ENCODE results near the gene KNTC1. TPM values are rescaled to one million over a fixed set of nuclear protein-coding genes. Genes with fewer than 3 reads are reported as not detected.
"Not testable (repeated sequence)": the region's sequence is repeated elsewhere in the genome, so short reads cannot be mapped to it uniquely, and the experiment has no call there.

Gene KNTC1
- total RNA-seq, 1 donor: 12.3 TPM

GRCh38 chr12:122590990-122591389 lies 63.9 kb downstream of the KNTC1 start:
- Histone ChIP-seq H2AFZ (ENCODE audit: low read length) (no peak overlapping the region), H3K4me2 (ENCODE audit: insufficient read depth, low read length) (no peak overlapping the region), H3K27me3 (ENCODE audit: insufficient read depth, low read length) (no peaks in the 10 kb centered on the region), H3K4me1 (ENCODE audit: insufficient read depth, low read length) (no peaks in the 10 kb centered on the region), H3K4me3 (ENCODE audit: insufficient read depth, low read length) (no peak overlapping the region), H3K36me3 (ENCODE audit: insufficient read depth, low read length) (peaks cover 22% of the 10 kb centered on the region), H3K9me3 (ENCODE audit: low read depth, low read length) (no peaks in the 10 kb centered on the region), H4K20me1 (ENCODE audit: insufficient read depth, low read length) (no peaks in the 10 kb centered on the region), H3K79me2 (ENCODE audit: insufficient read depth, low read length) (no peaks in the 10 kb centered on the region), H3K27ac (ENCODE audit: low read depth, low read length) (no peak overlapping the region)
- no peak for DNase-seq (ENCODE audit: insufficient read length, low spot score, missing footprints)
- no peak for TF ChIP-seq CTCF (IDR thresholded peaks at IDR 0.05; ENCODE audit: extremely low read depth, low read depth, low read length)

- not testable (repeated sequence) for H3K4me2 ChIP-seq (ENCODE audit: insufficient read depth, low read length); H3K79me2 ChIP-seq (ENCODE audit: insufficient read depth, low read length); H3K9me3 ChIP-seq (ENCODE audit: low read depth, low read length); H3K27me3 ChIP-seq (ENCODE audit: insufficient read depth, low read length); H3K4me1 ChIP-seq (ENCODE audit: insufficient read depth, low read length); H4K20me1 ChIP-seq (ENCODE audit: insufficient read depth, low read length); H2AFZ ChIP-seq (ENCODE audit: low read length); H3K27ac ChIP-seq (ENCODE audit: low read depth, low read length); H3K4me3 ChIP-seq (ENCODE audit: insufficient read depth, low read length); DNase-seq (ENCODE audit: insufficient read length, low spot score, missing footprints)
- peaks cover 22% of the 10 kb centered on the region for H3K36me3 ChIP-seq (ENCODE audit: insufficient read depth, low read length)
Measured at GRCh38 chr12:122591966-122592365, 64.9 kb downstream of the KNTC1 start.

- not testable (repeated sequence) for H3K4me1 ChIP-seq (ENCODE audit: insufficient read depth, low read length); H3K27me3 ChIP-seq (ENCODE audit: insufficient read depth, low read length); H3K27ac ChIP-seq (ENCODE audit: low read depth, low read length); H3K4me2 ChIP-seq (ENCODE audit: insufficient read depth, low read length); H2AFZ ChIP-seq (ENCODE audit: low read length); H3K4me3 ChIP-seq (ENCODE audit: insufficient read depth, low read length); DNase-seq (ENCODE audit: insufficient read length, low spot score, missing footprints); H4K20me1 ChIP-seq (ENCODE audit: insufficient read depth, low read length); H3K9me3 ChIP-seq (ENCODE audit: low read depth, low read length); H3K79me2 ChIP-seq (ENCODE audit: insufficient read depth, low read length)
- H3K36me3 ChIP-seq (ENCODE audit: insufficient read depth, low read length): peaks cover 21% of the 10 kb centered on the region
Measured at GRCh38 chr12:122592543-122592942, 65.5 kb downstream of the KNTC1 start.

- Histone ChIP-seq H3K27ac (ENCODE audit: low read depth, low read length) (no peak overlapping the region), H3K9me3 (ENCODE audit: low read depth, low read length) (no peaks in the 10 kb centered on the region), H2AFZ (ENCODE audit: low read length) (no peak overlapping the region), H3K36me3 (ENCODE audit: insufficient read depth, low read length) (peaks cover 16% of the 10 kb centered on the region), H3K4me2 (ENCODE audit: insufficient read depth, low read length) (no peak overlapping the region), H4K20me1 (ENCODE audit: insufficient read depth, low read length) (no peaks in the 10 kb centered on the region), H3K79me2 (ENCODE audit: insufficient read depth, low read length) (no peaks in the 10 kb centered on the region), H3K4me3 (ENCODE audit: insufficient read depth, low read length) (no peak overlapping the region), H3K27me3 (ENCODE audit: insufficient read depth, low read length) (no peaks in the 10 kb centered on the region), H3K4me1 (ENCODE audit: insufficient read depth, low read length) (no peaks in the 10 kb centered on the region)
- no peak for DNase-seq (ENCODE audit: insufficient read length, low spot score, missing footprints)
- TF ChIP-seq CTCF (IDR thresholded peaks at IDR 0.05; ENCODE audit: extremely low read depth, low read depth, low read length): no peak
Measured at GRCh38 chr12:122593910-122594309, 66.9 kb downstream of the KNTC1 start.

GRCh38 chr12:122596838-122597237 lies 69.8 kb downstream of the KNTC1 start:
- Histone ChIP-seq H3K79me2 (ENCODE audit: insufficient read depth, low read length) (no peaks in the 10 kb centered on the region), H4K20me1 (ENCODE audit: insufficient read depth, low read length) (no peaks in the 10 kb centered on the region), H3K27ac (ENCODE audit: low read depth, low read length) (no peak overlapping the region), H3K4me2 (ENCODE audit: insufficient read depth, low read length) (no peak overlapping the region), H3K27me3 (ENCODE audit: insufficient read depth, low read length) (no peaks in the 10 kb centered on the region), H3K36me3 (ENCODE audit: insufficient read depth, low read length) (peaks cover 11% of the 10 kb centered on the region), H2AFZ (ENCODE audit: low read length) (no peak overlapping the region), H3K4me3 (ENCODE audit: insufficient read depth, low read length) (no peak overlapping the region), H3K4me1 (ENCODE audit: insufficient read depth, low read length) (no peaks in the 10 kb centered on the region), H3K9me3 (ENCODE audit: low read depth, low read length) (no peaks in the 10 kb centered on the region)
- TF ChIP-seq CTCF (IDR thresholded peaks at IDR 0.05; ENCODE audit: extremely low read depth, low read depth, low read length): no peak
- no peak for DNase-seq (ENCODE audit: insufficient read length, low spot score, missing footprints)
